GM12878 (cell line): ENCODE data around the gene CALHM3. TPM values are rescaled to one million over a fixed set of nuclear protein-coding genes. Genes with fewer than 3 reads are reported as not detected.

ENCODE experiments used
- ATAC-seq: fragments of 200-7000 bp; cut with Tn5 transposase; 3 replicates; pipeline ENCODE4 v1.9.1; 2020; ENCODE audit warnings: mild to moderate bottlenecking, moderate library complexity
- BruUV-seq: library from RNA; stranded (reverse); fragments of 400-500 nt; replicated peaks from 2 replicates; lab custom pipeline; 2021; lab: Mats Ljungman, UMichigan
- CTCF ChIA-PET: fragments of 300-600 bp; sonication (Branson Sonifier 250); formaldehyde crosslinking; extraction: SDS; loops from one replicate; lab custom pipeline; 2021; ENCODE audit warnings: inconsistent platforms; lab: Yijun Ruan, JAX
- POLR2A ChIA-PET: fragments of 350-600 bp; formaldehyde crosslinking; extraction: SDS; loops from one replicate; lab custom pipeline; 2021; ENCODE audit warnings: inconsistent platforms; lab: Charles Lee
- RAD21 ChIA-PET: fragments of 300-600 bp; sonication (Branson Sonifier 250); formaldehyde crosslinking; loops from one replicate; lab custom pipeline; 2023; ENCODE audit warnings: antibody characterized with exemption; ENCODE audit not compliant: unreplicated experiment; lab: Charles Lee
- SMC1A ChIA-PET: fragments of 300-600 bp; sonication (Branson Sonifier 250); formaldehyde crosslinking; loops from one replicate; lab custom pipeline; 2023; ENCODE audit not compliant: unreplicated experiment, uncharacterized antibody; lab: Charles Lee
- DNase-seq: peaks from one replicate; pipeline ENCODE4 v3.0.0-alpha.2; 2011; ENCODE audit warnings: low read depth, low spot score
- FAIRE-seq: peaks from 3 replicates; lab custom pipeline; 2011; peaks lifted over from hg19 to GRCh38; lab: Jason Lieb, UNC
- H2AFZ ChIP-seq: 2 replicates; pipeline ENCODE4 v1.6.0; 2011; ENCODE audit warnings: low read depth, low read length, control low read depth; ENCODE audit not compliant: control insufficient read depth
- H3K27ac ChIP-seq: 2 replicates; pipeline ENCODE4 v1.5.1; 2011; ENCODE audit warnings: control low read depth; ENCODE audit not compliant: control insufficient read depth, insufficient read depth
- H3K27me3 ChIP-seq, 2 experiments: replicated peaks in 1 of 2; 2 replicates each; pipeline versions ENCODE4 v1.6.0 to v1.6.1; 2011; ENCODE audit warnings: low read length in 1 of 2; ENCODE audit not compliant: control insufficient read depth in 2 of 2, insufficient read depth in 2 of 2
- H3K36me3 ChIP-seq, 2 experiments: 2 replicates each; pipeline ENCODE4 v1.5.1; 2011; ENCODE audit warnings: low read length in 1 of 2; ENCODE audit not compliant: control insufficient read depth in 2 of 2, insufficient read depth in 2 of 2
- H3K4me1 ChIP-seq: 2 replicates; pipeline ENCODE4 v1.6.1; 2011; ENCODE audit warnings: mild to moderate bottlenecking, low read length, moderate library complexity, mixed read lengths; ENCODE audit not compliant: control insufficient read depth, insufficient read depth
- H3K4me2 ChIP-seq: 2 replicates; pipeline ENCODE4 v1.6.0; 2011; ENCODE audit warnings: control low read depth; ENCODE audit not compliant: control insufficient read depth, insufficient read depth
- H3K4me3 ChIP-seq: fragments of 200-600 bp; sonication (generic); 2 replicates; pipeline ENCODE4 v1.5.1; 2016
- H3K79me2 ChIP-seq: 2 replicates; pipeline ENCODE4 v1.6.0; 2011; ENCODE audit warnings: low read length; ENCODE audit not compliant: control insufficient read depth, insufficient read depth
- H3K9ac ChIP-seq: 2 replicates; pipeline ENCODE4 v1.8.0; 2011; ENCODE audit warnings: low read length, control low read depth, mixed read lengths; ENCODE audit not compliant: control insufficient read depth, insufficient read depth
- H3K9me3 ChIP-seq: replicated peaks from 3 replicates; pipeline ENCODE4 v1.5.1; 2011; ENCODE audit warnings: mild to moderate bottlenecking, low read length; ENCODE audit not compliant: control insufficient read depth, insufficient read depth
- H4K20me1 ChIP-seq: 2 replicates; pipeline ENCODE4 v1.6.0; 2011; ENCODE audit not compliant: control insufficient read depth, insufficient read depth
- BACH1 ChIP-seq: fragments of 450-650 bp; IDR thresholded peaks from 2 replicates; pipeline ENCODE4 v1.6.1; 2017; ENCODE audit warnings: mild to moderate bottlenecking, borderline replicate concordance
- CBX3 ChIP-seq: fragments of 200-600 bp; sonication (generic); IDR thresholded peaks from 2 replicates; pipeline ENCODE4 v1.6.1; 2016; ENCODE audit warnings: low read depth, borderline replicate concordance
- CHD4 ChIP-seq: fragments of 200-600 bp; sonication (generic); IDR thresholded peaks from 2 replicates; pipeline ENCODE4 v1.6.1; 2016; ENCODE audit warnings: mild to moderate bottlenecking
- DPF2 ChIP-seq: fragments of 450-650 bp; IDR thresholded peaks from 2 replicates; pipeline ENCODE4 v1.6.1; 2017; ENCODE audit warnings: mild to moderate bottlenecking
- ELK1 ChIP-seq: IDR thresholded peaks from 2 replicates; pipeline ENCODE4 v1.6.1; 2012; ENCODE audit warnings: low read depth, low read length, improper control_type of control experiment
- LARP7 ChIP-seq: fragments of 450-650 bp; IDR thresholded peaks from 2 replicates; pipeline ENCODE4 v1.6.1; 2017; ENCODE audit warnings: mild to moderate bottlenecking
- MTA3 ChIP-seq: IDR thresholded peaks from 2 replicates; pipeline ENCODE4 v1.6.1; 2012; ENCODE audit warnings: low read length, inconsistent platforms, borderline replicate concordance
- NFYB ChIP-seq: IDR thresholded peaks from 2 replicates; pipeline ENCODE4 v1.6.1; 2011; ENCODE audit warnings: low read depth, mild to moderate bottlenecking, low read length, improper control_type of control experiment, moderate library complexity; ENCODE audit not compliant: insufficient read depth
- SP1 ChIP-seq: IDR thresholded peaks from one replicate; pipeline ENCODE4 v1.6.1; 2011; ENCODE audit warnings: low read depth, low read length
- WGBS: methylation state at CpG from one replicate; pipeline ENCODE4 v1.1.6; 2016; ENCODE audit warnings: low lambda C conversion rate; ENCODE audit not compliant: insufficient replicate concordance, insufficient coverage; ENCODE audit errors: missing lambda C conversion rate; 5-methylcytosine and 5-hydroxymethylcytosine counted together
- in situ Hi-C: fragments of 300-500 bp; cut with MboI; formaldehyde crosslinking; loops from 9 replicates; pipeline ENCODE4 v1.14.3; 2018; ENCODE audit warnings: mixed read lengths
- intact Hi-C: fragments of 100-400 bp; cut with micrococcal nuclease; formaldehyde crosslinking; loops from one replicate; pipeline ENCODE4 v1.14.2; 2022; ENCODE audit not compliant: unreplicated experiment
- polyA plus RNA-seq, 11 experiments: library from polyadenylated mRNA; depleted of rRNA in 4 of 11; unstranded in 6 of 11; stranded (reverse) in 5 of 11; fragments of >200 nt; fragmentation: Nextera tagmentation in 4 of 11; fragmentation: Illumina TruSeq in 1 of 11; extraction: Ambion mirVana in 4 of 11; extraction: Trizol in 1 of 11; gene quantifications; 1 replicate in 1 of 11; 2 replicates in 10 of 11; pipeline versions ENCODE4 v1.2.1 to v1.2.3, GENCODE V29; 2011 to 2016; ENCODE audit warnings: inconsistent platforms in 2 of 11, missing spikeins in 2 of 11, low read depth in 1 of 11
- total RNA-seq, 4 experiments: library from RNA; depleted of rRNA in 3 of 4; stranded (reverse); fragments of >200 nt in 3 of 4; fragmentation: Illumina TruSeq in 1 of 4; extraction: Trizol in 1 of 4; gene quantifications; 2 replicates each; pipeline versions ENCODE4 v1.2.1 to v1.2.3, GENCODE V29; 2013 to 2021

Gene CALHM3
- total and polyA plus RNA-seq, 10 of the 15 experiments (the other 5 are each of a cell fraction or from before 2014, with no cell fraction given), result 0.03 to 0.42 (median 0.11) TPM; not detected in 5

GRCh38 chr10:103510046-103510685 lies 31.1 kb upstream of the CALHM3 start:
- H3K4me1 ChIP-seq, result peaks cover 8% of the 10 kb centered on the region
- no peak overlapping the region for H3K4me2 ChIP-seq
- ChIA-PET POLR2A (no interaction called here), RAD21 (interaction anchor here (0.5 kb wide), 1 partner anchor 83 kb away, joined by 3 read pairs; no protein-coding TSS in a partner anchor), SMC1A (interaction anchor here (1.0 to 1.4 kb wide), 2 partner anchors 13 to 21 kb away, joined by 3 read pairs; no protein-coding TSS in a partner anchor), CTCF (interaction anchor here (0.5 to 1.6 kb wide), 4 partner anchors 32 to 243 kb away, joined by 3 to 5 read pairs (median 3); no protein-coding TSS in a partner anchor)
- H3K36me3 ChIP-seq, result no peaks in the 10 kb centered on the region
- H3K27me3 ChIP-seq, result peaks cover 0 to 2% of the 10 kb centered on the region in 2 experiments; a peak in 2 of 4 replicates
- H3K27ac ChIP-seq, result no peak overlapping the region
- in situ Hi-C loops (no loop called here), intact Hi-C loops (no loop called here)
- no peaks in the 10 kb centered on the region for H4K20me1 ChIP-seq
- H3K9me3 ChIP-seq, result no peaks in the 10 kb centered on the region
- H3K79me2 ChIP-seq, result no peaks in the 10 kb centered on the region
- no peak for TF ChIP-seq DPF2
- no peak for TF ChIP-seq NFYB
- no peak for TF ChIP-seq SP1
- TF ChIP-seq CBX3, result no peak
- no peak for TF ChIP-seq LARP7
- no peak for TF ChIP-seq BACH1
- no peak for TF ChIP-seq MTA3
- TF ChIP-seq ELK1, result no peak
- no peak for TF ChIP-seq CHD4
- H2AFZ ChIP-seq, result no peak overlapping the region
- BruUV-seq, result no TSS peak
- WGBS, result 13% methylated on average over 8 of the region's 8 CpGs
- no peak for FAIRE-seq
- no peak overlapping the region for H3K4me3 ChIP-seq
- no peak for DNase-seq
- no peak overlapping the region for H3K9ac ChIP-seq
- no peak for ATAC-seq
